Lower leg skin (tissue), 4 donors: ENCODE results near the gene TMEM117. TPM values are rescaled to one million over a fixed set of nuclear protein-coding genes. Genes with fewer than 3 reads are reported as not detected.
"Not testable (repeated sequence)": the region's sequence is repeated elsewhere in the genome, so short reads cannot be mapped to it uniquely, and the experiment has no call there.

ENCODE experiments used
- DNase-seq, 2 donors: peaks; one replicate each; pipeline ENCODE4 v3.0.0-alpha.2; 2019; ENCODE audit warnings: low spot score in 2 of 2
- H3K4me3 ChIP-seq: fragments of 200-600 bp; sonication (generic); 2 replicates; pipeline ENCODE4 v1.5.1; 2017; ENCODE audit warnings: mild to moderate bottlenecking, low read depth; ENCODE audit not compliant: poor library complexity, severe bottlenecking
- POLR2A ChIP-seq, 2 donors: fragments of 450-650 bp; IDR thresholded peaks; one replicate each; pipeline ENCODE4 v1.6.1; 2016 to 2017; ENCODE audit warnings: antibody characterized with exemption in 2 of 2, mild to moderate bottlenecking in 1 of 2, moderate library complexity in 1 of 2
- WGBS, 2 donors: methylation state at CpG; one replicate each; pipeline ENCODE4 v1.1.5; 2018; 5-methylcytosine and 5-hydroxymethylcytosine counted together
- intact Hi-C: fragments of 100-400 bp; cut with DNase I; formaldehyde crosslinking; loops from one replicate; pipeline ENCODE4 v1.15.0; 2023; ENCODE audit warnings: low total_unique reads
- total RNA-seq, 4 donors: library from RNA; depleted of rRNA; stranded (reverse); fragments of >200 nt; gene quantifications; one replicate each; pipeline ENCODE4 v1.1.0, GENCODE V29; 2016
- TF ChIP-seq, protein P1 (sequence below), 3 donors: fragments of 450-650 bp; IDR thresholded peaks; one replicate each; pipeline ENCODE4 v1.5.1; 2016; ENCODE audit warnings: antibody characterized with exemption in 3 of 3, mild to moderate bottlenecking in 3 of 3, moderate library complexity in 2 of 3

Gene TMEM117
- total RNA-seq, 4 donors from 2014 or later: 19.9 to 27.8 (median 24.3) TPM

DNA sequence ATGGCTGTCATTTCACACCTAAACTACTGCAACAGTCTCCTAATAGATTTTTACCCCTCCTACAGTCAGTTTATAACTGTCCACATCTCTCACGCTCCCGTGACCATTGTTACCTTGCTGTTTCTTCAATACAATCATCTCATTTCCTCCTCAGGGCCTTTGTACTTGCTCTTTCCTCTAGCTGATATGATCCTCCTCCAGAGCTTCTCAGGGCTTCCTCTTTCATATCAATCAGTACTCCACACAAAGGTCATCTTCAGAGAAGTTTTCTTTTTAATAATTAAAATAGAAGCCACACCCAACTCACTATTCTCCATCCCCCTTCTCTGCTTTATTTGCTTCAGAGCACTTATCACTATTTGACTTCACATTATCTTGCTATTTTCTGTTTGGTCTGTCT, 532.0 kb downstream of the TMEM117 start:
- TF ChIP-seq, protein P1, sequence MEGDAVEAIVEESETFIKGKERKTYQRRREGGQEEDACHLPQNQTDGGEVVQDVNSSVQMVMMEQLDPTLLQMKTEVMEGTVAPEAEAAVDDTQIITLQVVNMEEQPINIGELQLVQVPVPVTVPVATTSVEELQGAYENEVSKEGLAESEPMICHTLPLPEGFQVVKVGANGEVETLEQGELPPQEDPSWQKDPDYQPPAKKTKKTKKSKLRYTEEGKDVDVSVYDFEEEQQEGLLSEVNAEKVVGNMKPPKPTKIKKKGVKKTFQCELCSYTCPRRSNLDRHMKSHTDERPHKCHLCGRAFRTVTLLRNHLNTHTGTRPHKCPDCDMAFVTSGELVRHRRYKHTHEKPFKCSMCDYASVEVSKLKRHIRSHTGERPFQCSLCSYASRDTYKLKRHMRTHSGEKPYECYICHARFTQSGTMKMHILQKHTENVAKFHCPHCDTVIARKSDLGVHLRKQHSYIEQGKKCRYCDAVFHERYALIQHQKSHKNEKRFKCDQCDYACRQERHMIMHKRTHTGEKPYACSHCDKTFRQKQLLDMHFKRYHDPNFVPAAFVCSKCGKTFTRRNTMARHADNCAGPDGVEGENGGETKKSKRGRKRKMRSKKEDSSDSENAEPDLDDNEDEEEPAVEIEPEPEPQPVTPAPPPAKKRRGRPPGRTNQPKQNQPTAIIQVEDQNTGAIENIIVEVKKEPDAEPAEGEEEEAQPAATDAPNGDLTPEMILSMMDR (IDR thresholded peaks at IDR 0.05): no peak
- no peak for TF ChIP-seq POLR2A (IDR thresholded peaks at IDR 0.05)
- intact Hi-C loops: no loop called here
- DNase-seq: no peak
- H3K4me3 ChIP-seq: no peak overlapping the region
- WGBS, 2 donors: 92 to 100% methylated on average over 2 of the region's 2 CpGs

DNA sequence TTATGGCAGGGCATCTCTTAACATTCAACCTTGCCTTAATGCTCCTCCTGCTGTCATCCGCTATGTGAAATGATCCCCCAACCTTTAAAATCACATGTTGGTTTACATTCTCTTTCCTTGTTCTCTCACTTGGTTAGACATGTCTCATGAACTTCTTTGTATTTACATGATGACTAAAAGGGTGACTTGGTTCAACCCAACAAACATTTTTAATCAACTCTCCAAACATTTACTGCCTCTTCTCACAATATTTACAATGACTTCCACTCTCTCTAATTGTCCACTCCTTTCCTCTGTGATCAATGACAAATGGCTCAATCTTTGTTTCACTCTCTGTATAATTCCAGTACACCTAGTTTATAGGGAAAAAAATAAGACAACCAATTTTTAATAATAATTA, 534.1 kb downstream of the TMEM117 start:
- 97 to 100% methylated on average over 1 of the region's 1 CpG for WGBS, 2 donors
- TF ChIP-seq POLR2A (IDR thresholded peaks at IDR 0.05): no peak
- TF ChIP-seq, protein P1 (IDR thresholded peaks at IDR 0.05): no peak
- intact Hi-C loops: no loop called here
- no peak for DNase-seq
- H3K4me3 ChIP-seq: no peak overlapping the region

DNA sequence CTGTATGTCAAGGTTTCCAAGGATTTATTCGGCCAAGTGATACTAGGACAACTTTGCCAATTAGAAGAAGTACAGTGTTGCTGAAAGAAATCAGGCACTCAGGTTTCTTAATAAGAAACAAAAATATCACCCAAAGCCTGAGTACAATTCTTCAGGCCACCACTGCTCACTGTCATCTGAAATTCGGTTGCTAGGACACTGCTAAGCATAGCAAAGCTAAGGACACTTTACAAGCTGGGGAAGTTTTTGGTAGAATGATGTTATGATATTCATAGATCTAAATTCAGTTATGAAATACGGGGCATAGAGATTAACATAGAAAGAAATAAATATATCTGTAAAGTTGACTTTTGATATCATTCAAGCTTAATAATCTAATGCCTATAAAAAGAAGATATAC, 535.1 kb downstream of the TMEM117 start:
- H3K4me3 ChIP-seq: no peak overlapping the region
- WGBS, 2 donors: 84 to 85% methylated on average over 3 of the region's 3 CpGs
- no peak for TF ChIP-seq POLR2A (IDR thresholded peaks at IDR 0.05)
- TF ChIP-seq, protein P1 (IDR thresholded peaks at IDR 0.05): no peak
- intact Hi-C loops: no loop called here
- no peak for DNase-seq

DNA sequence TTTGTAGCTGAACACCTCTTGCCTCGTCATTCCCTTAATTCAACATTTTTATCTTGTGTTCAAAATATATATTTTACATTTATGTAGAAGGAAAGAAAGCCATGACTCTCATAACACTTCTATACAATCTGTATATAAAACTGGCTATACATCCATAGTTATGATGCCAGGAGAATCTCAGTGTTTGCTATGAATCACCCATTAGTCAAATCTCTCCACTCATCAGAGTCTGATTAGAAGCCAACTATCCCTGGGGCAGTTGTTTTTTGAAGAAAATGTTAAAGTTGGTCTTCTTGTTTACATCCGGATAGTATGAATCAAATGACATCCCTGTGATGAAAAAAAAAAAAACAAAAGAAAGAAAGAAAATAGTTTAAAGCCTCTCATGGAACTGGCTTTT, 536.4 kb downstream of the TMEM117 start:
- intact Hi-C loops: no loop called here
- no peak overlapping the region for H3K4me3 ChIP-seq
- TF ChIP-seq, protein P1 (IDR thresholded peaks at IDR 0.05): no peak
- no peak for TF ChIP-seq POLR2A (IDR thresholded peaks at IDR 0.05)
- WGBS, 2 donors: 45 to 59% methylated on average over 2 of the region's 2 CpGs
- no peak for DNase-seq

DNA sequence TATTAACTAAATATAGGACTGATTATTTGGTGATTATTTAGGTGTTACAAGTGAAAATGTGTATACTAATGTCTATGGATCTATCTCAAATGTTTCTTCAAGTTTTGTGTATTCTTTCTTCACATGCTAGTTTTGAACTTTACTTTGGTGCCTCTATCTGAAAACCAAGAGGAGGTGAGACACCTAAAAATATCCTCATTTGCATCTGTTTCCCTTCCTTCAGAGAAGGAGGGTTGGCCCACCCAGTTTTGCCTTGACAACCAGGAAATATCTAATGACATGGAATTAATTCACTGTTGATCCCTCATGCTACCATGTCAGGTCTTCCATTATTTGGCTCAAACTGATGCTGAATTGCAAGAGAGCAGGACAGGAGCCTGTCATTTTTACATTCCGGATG, 539.8 kb downstream of the TMEM117 start:
- intact Hi-C loops: no loop called here
- no peak for TF ChIP-seq POLR2A (IDR thresholded peaks at IDR 0.05)
- TF ChIP-seq, protein P1 (IDR thresholded peaks at IDR 0.05): no peak
- WGBS, 2 donors: 84 to 91% methylated on average over 1 of the region's 1 CpG
- no peak for DNase-seq
- no peak overlapping the region for H3K4me3 ChIP-seq

DNA sequence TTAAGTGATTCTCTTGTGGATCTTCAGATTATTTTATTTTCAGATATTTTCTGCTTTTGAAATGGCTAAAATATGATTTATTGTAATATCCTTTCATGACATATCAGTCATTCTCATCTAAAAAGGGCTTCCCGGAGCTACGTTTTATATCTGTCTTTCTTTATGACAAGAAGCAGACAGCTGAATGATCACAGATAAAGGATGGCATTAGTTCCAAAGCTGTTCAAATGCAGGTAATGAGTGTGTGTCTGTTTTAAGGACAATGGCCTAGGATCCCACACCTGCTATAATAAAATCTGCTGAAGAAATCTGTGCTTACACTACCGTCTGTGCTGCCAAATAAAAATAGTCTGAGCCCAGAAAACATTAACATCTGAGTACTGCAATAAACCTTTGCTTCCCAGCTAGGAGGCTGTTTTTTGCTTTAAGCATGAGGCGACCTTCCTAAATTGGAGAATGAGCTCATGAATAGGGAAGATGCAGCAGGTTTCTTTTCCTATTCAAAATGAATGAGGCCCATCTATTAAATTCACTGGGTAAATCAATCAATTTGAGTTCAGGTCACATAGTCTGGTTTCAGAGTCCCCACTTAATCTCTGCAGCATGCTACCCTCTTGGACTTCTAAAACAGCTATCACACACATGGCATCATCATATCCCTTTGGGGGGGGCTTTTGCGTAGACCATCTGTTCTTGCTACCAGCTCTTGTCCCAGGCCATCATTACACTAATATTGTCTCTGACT, 541.7 kb downstream of the TMEM117 start:
- no peak for DNase-seq
- intact Hi-C loops: no loop called here
- H3K4me3 ChIP-seq: no peak overlapping the region
- 87 to 89% methylated on average over 5 of the region's 5 CpGs for WGBS, 2 donors
- no peak for TF ChIP-seq POLR2A (IDR thresholded peaks at IDR 0.05)
- TF ChIP-seq, protein P1 (IDR thresholded peaks at IDR 0.05): no peak

DNA sequence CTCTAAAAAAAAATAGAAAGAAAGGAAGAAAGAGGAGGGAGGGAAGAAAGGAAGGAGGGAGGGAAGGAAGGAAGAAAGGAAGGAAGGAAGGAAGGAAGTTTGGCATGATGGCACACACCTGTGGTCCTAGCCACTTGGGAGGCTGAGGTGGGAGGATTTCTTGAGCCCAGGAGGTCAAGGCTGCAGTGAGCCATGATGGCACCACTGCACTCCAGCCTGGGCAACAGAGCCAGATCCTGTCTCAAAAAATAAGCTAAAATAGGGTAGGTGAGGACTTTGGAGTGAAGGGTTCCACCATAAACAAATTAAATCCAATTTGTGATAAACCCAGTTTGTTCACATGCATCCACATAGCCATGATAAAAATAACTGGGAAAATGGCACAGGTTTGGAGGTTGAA, 543.2 kb downstream of the TMEM117 start:
- H3K4me3 ChIP-seq, intact Hi-C loops, DNase-seq: not testable (repeated sequence)
